ENCODE data around the gene NTHL1. TPM values are rescaled to one million over a fixed set of nuclear protein-coding genes. Genes with fewer than 3 reads are reported as not detected.
A peak's percentile ranks its signal among the peaks of the same experiment; 100 is the strongest.

NTHL1 gene
- total RNA-seq, 1 experiment from 2014 or later, result 52.0 TPM

- no peaks in the 10 kb centered on the region for H3K79me2 ChIP-seq (ENCODE audit: insufficient read depth, low read length)
- no peak overlapping the region for H3K56ac ChIP-seq (ENCODE audit: insufficient read length, low read depth, low read length)
- no peak overlapping the region for H3K4me2 ChIP-seq (ENCODE audit: insufficient read depth, insufficient read length, low read length)
- H3K79me1 ChIP-seq (ENCODE audit: insufficient read depth, low read depth, low read length, poor library complexity, severe bottlenecking), result no peaks in the 10 kb centered on the region
- Mint-ChIP-seq H3K9me3 (no peaks in the 10 kb centered on the region), H3K4me1 (no peaks in the 10 kb centered on the region), H3K27ac (peak overlapping the region; percentile 25 to 95 (median 30); a peak in 4 of 7 replicates), H3K27me3 (ENCODE audit: low read depth) (no peaks in the 10 kb centered on the region), H3K36me3 (ENCODE audit: insufficient read depth in 1 of 3, low read depth in 3 of 3) (peaks cover 4 to 30% (median 23%) of the 10 kb centered on the region in 3 experiments; a peak in 5 of 7 replicates), H3K4me3 (no peak overlapping the region; a peak in 1 of 5 replicates)
- no CpG with 5 or more reads among the region's 13 CpGs for WGBS (ENCODE audit: extremely low coverage, insufficient read length, low lambda C conversion rate)
- H4K91ac ChIP-seq (ENCODE audit: insufficient read length, low read depth, low read length), result no peak overlapping the region
- H4K20me1 ChIP-seq (ENCODE audit: control insufficient read depth, insufficient read depth, insufficient read length), result peaks cover 2% of the 10 kb centered on the region
- no peak overlapping the region for H2AK5ac ChIP-seq (ENCODE audit: insufficient read length, low read length)
- no peak overlapping the region for H3T11ph ChIP-seq (ENCODE audit: low read length)
- no peaks in the 10 kb centered on the region for H3K9me3 ChIP-seq (ENCODE audit: control insufficient read depth, low read depth, low read length)
- no peaks in the 10 kb centered on the region for H3K27me3 ChIP-seq (ENCODE audit: insufficient read depth, low read length)
- no peak overlapping the region for H4K8ac ChIP-seq (replicated peaks; ENCODE audit: insufficient read length, low read depth, low read length)
- H3K23me2 ChIP-seq (ENCODE audit: insufficient read length, low read depth, low read length, poor library complexity, severe bottlenecking), result no peaks in the 10 kb centered on the region
- no peak overlapping the region for H2BK120ac ChIP-seq (ENCODE audit: low read depth, low read length, poor library complexity, severe bottlenecking)
- H4K5ac ChIP-seq (ENCODE audit: insufficient read length, low read depth, low read length), result no peak overlapping the region
- H3K18ac ChIP-seq (ENCODE audit: insufficient read length, low read depth, low read length), result no peak overlapping the region
- no peak overlapping the region for H2BK20ac ChIP-seq (ENCODE audit: low read depth, low read length, poor library complexity, severe bottlenecking)
- H2AFZ ChIP-seq (ENCODE audit: low read length), result no peak overlapping the region
- no peak overlapping the region for H2BK15ac ChIP-seq (ENCODE audit: low read depth, low read length)
- TF ChIP-seq, protein P1, sequence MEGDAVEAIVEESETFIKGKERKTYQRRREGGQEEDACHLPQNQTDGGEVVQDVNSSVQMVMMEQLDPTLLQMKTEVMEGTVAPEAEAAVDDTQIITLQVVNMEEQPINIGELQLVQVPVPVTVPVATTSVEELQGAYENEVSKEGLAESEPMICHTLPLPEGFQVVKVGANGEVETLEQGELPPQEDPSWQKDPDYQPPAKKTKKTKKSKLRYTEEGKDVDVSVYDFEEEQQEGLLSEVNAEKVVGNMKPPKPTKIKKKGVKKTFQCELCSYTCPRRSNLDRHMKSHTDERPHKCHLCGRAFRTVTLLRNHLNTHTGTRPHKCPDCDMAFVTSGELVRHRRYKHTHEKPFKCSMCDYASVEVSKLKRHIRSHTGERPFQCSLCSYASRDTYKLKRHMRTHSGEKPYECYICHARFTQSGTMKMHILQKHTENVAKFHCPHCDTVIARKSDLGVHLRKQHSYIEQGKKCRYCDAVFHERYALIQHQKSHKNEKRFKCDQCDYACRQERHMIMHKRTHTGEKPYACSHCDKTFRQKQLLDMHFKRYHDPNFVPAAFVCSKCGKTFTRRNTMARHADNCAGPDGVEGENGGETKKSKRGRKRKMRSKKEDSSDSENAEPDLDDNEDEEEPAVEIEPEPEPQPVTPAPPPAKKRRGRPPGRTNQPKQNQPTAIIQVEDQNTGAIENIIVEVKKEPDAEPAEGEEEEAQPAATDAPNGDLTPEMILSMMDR (conservative IDR thresholded peaks at IDR 0.05), result no peak
- H3K14ac ChIP-seq (ENCODE audit: insufficient read depth, low read length), result no peak overlapping the region
- no peak overlapping the region for H3K4ac ChIP-seq (ENCODE audit: low read depth, low read length)
- no peaks in the 10 kb centered on the region for H3K4me1 ChIP-seq (ENCODE audit: insufficient read depth, low read length)
- H3K27ac ChIP-seq (ENCODE audit: insufficient read length, low read depth, low read length), result no peak overlapping the region
- no peak overlapping the region for H3K9ac ChIP-seq (ENCODE audit: extremely low read depth, insufficient read length, low read length)
- H3K23ac ChIP-seq (ENCODE audit: insufficient read length, low read depth, low read length), result no peak overlapping the region
- H2BK12ac ChIP-seq (ENCODE audit: insufficient read length, low read depth, low read length), result no peak overlapping the region
- no peak for DNase-seq
- H2BK5ac ChIP-seq (ENCODE audit: insufficient read length, low read length), result no peak overlapping the region
Observed at GRCh38 chr16:2058420-2058819, 10.8 kb upstream of the NTHL1 start.
